H1 (cell line): ENCODE measurements around the gene SLC1A2. TPM values are rescaled to one million over a fixed set of nuclear protein-coding genes. Genes with fewer than 3 reads are reported as not detected.

Experiments
- CHD2 ChIP-seq: IDR thresholded peaks from 2 replicates; pipeline ENCODE4 v1.6.1; 2012; ENCODE audit warnings: low read length, improper control_type of control experiment
- E2F6 ChIP-seq: IDR thresholded peaks from 2 replicates; pipeline ENCODE4 v1.6.1; 2012; ENCODE audit warnings: inconsistent platforms
- EP300 ChIP-seq, 2 experiments: IDR thresholded peaks; 1 replicate in 1 of 2; 2 replicates in 1 of 2; pipeline ENCODE4 v1.6.1; 2011 to 2012; ENCODE audit warnings: low read depth in 2 of 2, low read length in 2 of 2, mild to moderate bottlenecking in 2 of 2, borderline replicate concordance in 1 of 2, inconsistent platforms in 1 of 2, moderate library complexity in 1 of 2
- KDM5A ChIP-seq: fragments of 200-600 bp; IDR thresholded peaks from 2 replicates; pipeline ENCODE4 v1.7.1; 2012; ENCODE audit warnings: mild to moderate bottlenecking, low read length, inconsistent platforms, mixed read lengths
- RXRA ChIP-seq: IDR thresholded peaks from 2 replicates; pipeline ENCODE4 v1.6.1; 2011; ENCODE audit warnings: low read depth, mild to moderate bottlenecking, low read length, moderate library complexity; ENCODE audit not compliant: insufficient read depth
- SIRT6 ChIP-seq: IDR thresholded peaks from one replicate; pipeline ENCODE4 v1.7.1; 2012; ENCODE audit warnings: low read length, inconsistent platforms
- YY1 ChIP-seq: IDR thresholded peaks from 2 replicates; pipeline ENCODE4 v1.6.1; 2011; ENCODE audit warnings: low read depth, mild to moderate bottlenecking, low read length
- polyA plus RNA-seq, 7 experiments: library from polyadenylated mRNA; depleted of rRNA in 3 of 7; stranded (reverse) in 5 of 7; unstranded in 2 of 7; fragments of >200 nt in 5 of 7; fragments of 200-250 nt in 2 of 7; gene quantifications; 1 replicate in 5 of 7; 2 replicates in 1 of 7; 4 replicates in 1 of 7; pipeline versions ENCODE4 v1.2.1 to v1.2.3, GENCODE V29; 2011 to 2013; ENCODE audit warnings: missing spikeins in 2 of 7, mixed read lengths in 2 of 7
- total RNA-seq: library from RNA; stranded (reverse); fragmentation: NEBNext Ultra II Directional; extraction: Animal tissue kit (Norgen Biotek cat#: 25700); gene quantifications from 2 replicates; pipeline ENCODE4 v1.2.1, GENCODE V29; 2021

The SLC1A2 gene
- total and polyA plus RNA-seq, 2 of the 8 experiments (the other 6 are each of a cell fraction or from before 2014, with no cell fraction given) = 0.57 to 1.2 TPM

- TF ChIP-seq E2F6 (no peak), YY1 (no peak), RXRA (no peak), KDM5A (no peak), EP300 (IDR thresholded peaks at IDR 0.05; ENCODE audit: borderline replicate concordance in 1 of 2, low read depth in 2 of 2, low read length in 2 of 2) (no peak), CHD2 (no peak), SIRT6 (no peak)
- TF ChIP-seq, all 59 proteins: peak for 0
Measured at GRCh38 chr11:35261197-35261596, 158.2 kb downstream of the SLC1A2 start (continued).
